HUDEP-2 (cell line): ENCODE results near the gene CDC5L.

ENCODE experiments used
- DNase-seq, 76 experiments: peaks; one replicate each; lab custom pipeline; 2025; ENCODE audit not compliant: unreplicated experiment in 76 of 76; lab: John Stamatoyannopoulos, UW

The CDC5L gene

GRCh38 chr6:44410363-44410762 is 22.9 kb downstream of the CDC5L start:
- no peak for DNase-seq

GRCh38 chr6:44411141-44411540 is 23.6 kb downstream of the CDC5L start:
- no peak for DNase-seq

DNA sequence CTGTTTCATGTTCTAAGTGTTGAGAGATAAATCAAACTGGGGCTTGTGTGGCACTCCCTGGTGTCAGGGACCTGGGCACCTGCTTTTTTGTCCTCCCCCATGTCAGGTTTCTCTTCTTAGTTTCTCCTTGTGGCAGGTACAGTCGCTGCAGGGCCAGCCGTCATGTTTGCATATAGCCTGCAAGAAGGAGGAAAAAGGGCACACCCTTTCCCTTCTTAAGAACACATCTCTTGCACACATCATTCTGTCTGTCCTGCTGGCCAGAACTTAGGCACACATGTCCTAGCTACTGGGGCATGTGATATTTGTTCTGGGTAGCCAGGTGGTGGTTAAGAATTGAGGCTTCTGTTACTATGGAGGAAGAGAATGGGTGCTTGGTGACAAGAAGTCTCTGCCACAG is 27.9 kb downstream of the CDC5L start:
- DNase-seq, result peak in 1 of 76 experiments; percentile 6

DNA sequence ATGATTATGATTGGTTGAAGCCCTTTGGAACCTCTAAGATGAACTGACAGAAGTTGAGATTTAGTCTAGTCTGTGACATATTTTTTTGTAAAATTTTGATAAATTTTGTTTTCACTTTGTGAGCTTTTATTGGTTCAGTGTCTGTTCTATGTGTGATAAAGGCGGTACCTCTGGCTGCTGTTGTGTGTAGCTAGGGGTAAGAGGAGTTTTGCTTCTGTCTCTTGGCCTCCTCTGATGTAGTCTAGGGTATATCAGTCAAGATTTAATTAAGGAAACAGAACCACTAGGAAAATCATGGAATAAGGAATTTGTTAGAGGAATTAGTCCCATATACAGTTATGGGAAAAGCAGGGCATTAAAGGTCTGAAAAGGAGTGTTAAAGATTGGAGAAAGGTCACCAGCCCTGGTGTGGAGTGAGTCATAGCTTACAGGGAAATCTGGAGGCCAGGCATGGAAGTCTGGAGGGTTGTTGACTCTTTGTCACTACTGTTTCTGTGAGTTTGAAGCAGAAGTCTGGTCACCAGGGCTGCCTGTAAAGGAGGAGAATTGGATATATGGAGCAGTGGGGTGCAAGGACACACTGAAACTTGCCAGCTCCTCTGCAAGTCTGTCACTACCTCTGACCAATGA is 28.5 kb downstream of the CDC5L start:
- no peak for DNase-seq

DNA sequence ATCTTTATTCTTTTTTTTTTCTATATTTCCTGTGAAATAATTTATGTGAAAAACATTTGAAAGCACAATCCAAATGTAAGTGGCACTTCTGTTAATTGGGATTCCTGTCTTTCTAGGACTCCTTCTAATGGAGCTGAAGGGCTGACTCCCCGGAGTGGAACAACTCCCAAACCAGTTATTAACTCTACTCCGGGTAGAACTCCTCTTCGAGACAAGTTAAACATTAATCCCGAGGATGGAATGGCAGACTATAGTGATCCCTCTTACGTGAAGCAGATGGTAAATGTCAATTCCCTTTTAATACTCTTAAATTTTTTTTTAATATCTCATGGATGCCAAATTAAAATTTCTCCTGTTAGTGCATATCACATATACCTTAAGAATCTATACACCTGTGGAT is 35.0 kb downstream of the CDC5L start:
- no peak for DNase-seq

- no peak for DNase-seq
Observed at GRCh38 chr6:44423306-44423705, 35.8 kb downstream of the CDC5L start.

- no peak for DNase-seq
Observed at GRCh38 chr6:44425951-44426350, 38.4 kb downstream of the CDC5L start.

- no peak for DNase-seq
Observed at GRCh38 chr6:44428682-44429081, 41.2 kb downstream of the CDC5L start.

- no peak for DNase-seq
Observed at GRCh38 chr6:44430326-44430725, 42.8 kb downstream of the CDC5L start.

- DNase-seq, result peak in 36 of 76 experiments; percentile 14 to 70 (median 34)
Observed at GRCh38 chr6:44431118-44431725, 43.7 kb downstream of the CDC5L start.

GRCh38 chr6:44432227-44432626 is 44.7 kb downstream of the CDC5L start:
- no peak for DNase-seq

DNA sequence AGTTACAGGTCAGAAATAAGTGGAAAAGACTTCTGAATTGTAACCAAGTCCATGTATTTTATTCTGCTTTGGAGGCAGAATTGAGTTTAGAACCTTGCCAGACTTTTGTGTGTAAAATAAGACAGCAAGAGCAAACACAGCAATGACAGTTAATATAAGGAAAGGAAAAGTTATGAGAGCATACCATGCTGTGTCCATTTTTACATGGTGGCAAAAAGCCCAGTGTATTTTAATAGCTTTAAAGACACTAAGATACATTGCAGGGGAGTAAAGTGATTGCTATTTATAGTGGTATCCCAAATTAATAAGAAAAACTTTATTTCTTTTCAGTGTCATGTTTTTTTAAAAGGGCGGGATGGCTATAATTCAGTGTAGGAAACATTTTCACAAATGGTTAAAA is 45.2 kb downstream of the CDC5L start:
- DNase-seq, result no peak

GRCh38 chr6:44435500-44435899 is 48.0 kb downstream of the CDC5L start:
- no peak for DNase-seq

DNA sequence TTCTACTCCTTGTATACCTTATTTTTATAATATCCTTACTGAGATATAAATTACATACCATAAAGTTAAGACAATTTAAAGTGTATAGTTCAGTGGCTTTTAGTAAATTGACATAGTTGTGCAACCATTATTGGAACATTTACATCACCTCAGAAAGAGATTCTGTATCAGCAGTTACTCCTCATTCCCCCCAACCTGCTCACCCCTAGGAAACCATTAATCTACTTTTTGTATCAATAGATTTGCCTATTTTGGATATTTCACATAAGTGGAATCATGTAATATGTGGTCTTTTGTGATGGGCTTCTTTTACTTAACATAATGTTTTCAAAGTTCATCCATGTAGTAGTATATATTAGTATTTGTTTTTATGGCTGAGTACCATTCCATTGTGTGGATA is 51.3 kb downstream of the CDC5L start:
- no peak for DNase-seq

GRCh38 chr6:44439270-44440045 is 52.0 kb downstream of the CDC5L start:
- no peak for DNase-seq

GRCh38 chr6:44441091-44441855 is 53.8 kb downstream of the CDC5L start:
- DNase-seq, result no peak

DNA sequence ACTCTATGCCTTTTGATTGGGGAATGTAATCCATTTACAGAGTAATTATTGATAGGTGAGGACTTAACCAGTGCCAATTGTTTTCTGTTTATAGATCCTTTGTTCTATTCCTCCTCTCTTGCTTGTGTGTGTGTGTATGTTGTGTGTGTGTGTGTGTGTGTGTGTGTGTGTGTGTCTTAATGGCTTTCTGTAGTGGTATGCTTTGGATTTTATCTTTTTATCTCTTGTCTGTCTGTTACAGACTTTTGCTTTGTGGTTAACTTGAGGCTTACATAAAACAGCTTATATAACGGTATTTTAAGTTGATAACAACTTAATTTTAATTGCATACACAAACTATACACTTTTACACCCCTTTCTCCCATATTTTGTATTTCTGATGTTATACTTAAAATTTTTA is 54.7 kb downstream of the CDC5L start:
- DNase-seq, result peak in 12 of 76 experiments; percentile 12 to 58 (median 31)

GRCh38 chr6:44442833-44443444 is 55.4 kb downstream of the CDC5L start:
- no peak for DNase-seq

GRCh38 chr6:44444853-44445252 is 57.3 kb downstream of the CDC5L start:
- peak in 4 of 76 experiments; percentile 19 to 21 (median 20) for DNase-seq

DNA sequence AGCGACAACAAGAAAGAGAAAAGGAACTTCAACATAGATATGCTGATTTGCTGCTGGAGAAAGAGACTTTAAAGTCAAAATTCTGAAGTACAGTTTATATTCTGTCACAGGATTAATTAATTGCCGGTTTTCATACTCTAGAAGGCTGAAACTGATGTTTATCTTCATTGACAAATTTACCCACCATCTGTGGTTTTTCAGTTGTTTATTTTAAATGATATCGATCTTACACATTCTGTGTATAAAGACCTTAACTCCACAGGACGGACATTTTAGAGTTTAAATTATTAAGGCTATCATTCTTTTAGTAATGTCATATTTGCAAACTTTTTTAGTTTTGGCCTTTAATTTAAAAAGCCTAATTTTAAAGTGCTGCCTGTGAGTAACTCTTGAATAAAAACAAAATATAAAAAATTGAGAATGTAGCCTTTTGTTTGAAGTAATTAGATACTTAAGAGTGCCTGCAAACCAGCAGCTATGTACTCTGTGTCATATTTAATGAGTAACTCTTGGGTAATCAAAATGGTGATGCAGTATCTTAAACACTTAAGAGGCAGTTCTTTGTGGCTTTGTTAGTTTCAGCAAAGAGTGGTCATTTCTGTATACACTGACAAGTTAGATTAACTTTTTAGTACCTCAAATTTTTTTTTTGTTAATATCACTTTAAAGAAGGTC is 59.3 kb downstream of the CDC5L start:
- no peak for DNase-seq
